Hepatocyte (in vitro differentiated cells): ENCODE results near the gene NXPH1. TPM values are rescaled to one million over a fixed set of nuclear protein-coding genes. Genes with fewer than 3 reads are reported as not detected.

Experiments used
- DNase-seq: peaks from one replicate; pipeline ENCODE4 v3.0.0-alpha.2; 2016; ENCODE audit warnings: low spot score
- H2AFZ ChIP-seq: fragments of 200-600 bp; sonication (generic); 2 replicates; pipeline ENCODE4 v1.6.0; 2016; ENCODE audit warnings: antibody characterized with exemption, mild to moderate bottlenecking
- H3K27ac ChIP-seq: fragments of 200-600 bp; sonication (generic); 2 replicates; pipeline ENCODE4 v1.5.1; 2016; ENCODE audit warnings: mild to moderate bottlenecking
- H3K27me3 ChIP-seq: fragments of 200-600 bp; sonication (generic); 2 replicates; pipeline ENCODE4 v1.6.1; 2016
- H3K36me3 ChIP-seq: fragments of 200-600 bp; sonication (generic); replicated peaks from 2 replicates; pipeline ENCODE4 v1.5.1; 2016; ENCODE audit warnings: low read depth; ENCODE audit not compliant: insufficient read depth
- H3K4me1 ChIP-seq: fragments of 200-600 bp; sonication (generic); 2 replicates; pipeline ENCODE4 v1.5.1; 2016; ENCODE audit warnings: mild to moderate bottlenecking, moderate library complexity; ENCODE audit not compliant: insufficient read depth
- H3K4me2 ChIP-seq: fragments of 200-600 bp; sonication (generic); 2 replicates; pipeline ENCODE4 v1.6.0; 2016
- H3K4me3 ChIP-seq: fragments of 200-600 bp; sonication (generic); 2 replicates; pipeline ENCODE4 v1.5.1; 2016; ENCODE audit warnings: mild to moderate bottlenecking
- H3K79me2 ChIP-seq: fragments of 200-600 bp; sonication (generic); 2 replicates; pipeline ENCODE4 v1.6.0; 2017; ENCODE audit warnings: mild to moderate bottlenecking
- H3K9me2 ChIP-seq: fragments of 200-600 bp; sonication (generic); replicated peaks from 2 replicates; pipeline ENCODE4 v1.6.0; 2017; ENCODE audit warnings: mild to moderate bottlenecking; ENCODE audit not compliant: insufficient read depth
- H3K9me3 ChIP-seq: fragments of 200-600 bp; sonication (generic); 2 replicates; pipeline ENCODE4 v1.5.1; 2016; ENCODE audit warnings: low read depth, mild to moderate bottlenecking
- H4K20me1 ChIP-seq: fragments of 200-600 bp; sonication (generic); 2 replicates; pipeline ENCODE4 v1.6.0; 2016; ENCODE audit warnings: mild to moderate bottlenecking; ENCODE audit not compliant: insufficient read depth, poor library complexity, severe bottlenecking
- EZH2 ChIP-seq: fragments of 200-600 bp; sonication (generic); IDR thresholded peaks from 2 replicates; pipeline ENCODE4 v1.6.1; 2016; ENCODE audit warnings: antibody characterized with exemption, mild to moderate bottlenecking, borderline replicate concordance
- EZH2phosphoT487 ChIP-seq: fragments of 200-600 bp; sonication (generic); IDR thresholded peaks from one replicate; pipeline ENCODE4 v1.6.1; 2018; ENCODE audit warnings: antibody characterized with exemption, mild to moderate bottlenecking, low read depth, moderate library complexity; ENCODE audit not compliant: unreplicated experiment, severe bottlenecking
- WGBS: methylation state at CpG from one replicate; pipeline ENCODE4 v1.1.6; 2016; ENCODE audit warnings: low lambda C conversion rate; ENCODE audit errors: missing lambda C conversion rate; 5-methylcytosine and 5-hydroxymethylcytosine counted together
- polyA plus RNA-seq: library from polyadenylated mRNA; unstranded; fragments of >200 nt; fragmentation: Nextera tagmentation; extraction: Ambion mirVana; gene quantifications from 2 replicates; pipeline ENCODE4 v1.2.1, GENCODE V29; 2016
- total RNA-seq: library from RNA; depleted of rRNA; stranded (reverse); fragments of >200 nt; gene quantifications from 2 replicates; pipeline ENCODE4 v1.2.3, GENCODE V29; 2014
- TF ChIP-seq, protein P1 (sequence below): fragments of 200-600 bp; sonication (generic); IDR thresholded peaks from 2 replicates; pipeline ENCODE4 v1.5.1; 2016; ENCODE audit warnings: antibody characterized with exemption, mild to moderate bottlenecking; ENCODE audit not compliant: poor library complexity

Gene NXPH1
- total and polyA plus RNA-seq, 2 experiments from 2014 or later = not detected

DNA sequence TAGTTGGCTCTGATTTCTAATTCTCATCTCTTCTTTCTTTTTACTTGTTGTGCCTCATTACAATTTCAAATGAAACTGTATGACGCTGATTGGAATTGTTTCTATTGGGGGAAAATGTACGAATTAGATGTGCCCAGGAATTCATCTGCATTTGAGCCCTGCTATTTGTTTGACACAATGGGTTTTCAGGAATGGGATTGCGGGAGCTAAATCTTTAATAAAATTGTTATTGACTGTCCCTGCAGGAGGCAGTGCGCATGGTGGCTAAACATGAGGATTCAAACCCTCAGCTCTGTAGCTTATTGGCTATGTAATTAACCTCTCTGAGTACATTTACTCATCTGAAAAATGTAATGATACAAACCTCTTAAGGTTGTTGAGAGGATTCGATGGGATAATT lies 181.6 kb downstream of the NXPH1 start:
- Histone ChIP-seq H3K4me1 (no peaks in the 10 kb centered on the region), H3K36me3 (no peaks in the 10 kb centered on the region), H3K9me2 (no peaks in the 10 kb centered on the region), H3K9me3 (no peaks in the 10 kb centered on the region), H3K79me2 (no peaks in the 10 kb centered on the region), H3K27me3 (no peaks in the 10 kb centered on the region), H2AFZ (no peak overlapping the region), H3K27ac (no peak overlapping the region), H3K4me2 (no peak overlapping the region), H3K4me3 (no peak overlapping the region), H4K20me1 (no peaks in the 10 kb centered on the region)
- DNase-seq = no peak
- WGBS = 76% methylated on average over 5 of the region's 5 CpGs
- TF ChIP-seq EZH2 (no peak), EZH2phosphoT487 (no peak)
- TF ChIP-seq, protein P1, sequence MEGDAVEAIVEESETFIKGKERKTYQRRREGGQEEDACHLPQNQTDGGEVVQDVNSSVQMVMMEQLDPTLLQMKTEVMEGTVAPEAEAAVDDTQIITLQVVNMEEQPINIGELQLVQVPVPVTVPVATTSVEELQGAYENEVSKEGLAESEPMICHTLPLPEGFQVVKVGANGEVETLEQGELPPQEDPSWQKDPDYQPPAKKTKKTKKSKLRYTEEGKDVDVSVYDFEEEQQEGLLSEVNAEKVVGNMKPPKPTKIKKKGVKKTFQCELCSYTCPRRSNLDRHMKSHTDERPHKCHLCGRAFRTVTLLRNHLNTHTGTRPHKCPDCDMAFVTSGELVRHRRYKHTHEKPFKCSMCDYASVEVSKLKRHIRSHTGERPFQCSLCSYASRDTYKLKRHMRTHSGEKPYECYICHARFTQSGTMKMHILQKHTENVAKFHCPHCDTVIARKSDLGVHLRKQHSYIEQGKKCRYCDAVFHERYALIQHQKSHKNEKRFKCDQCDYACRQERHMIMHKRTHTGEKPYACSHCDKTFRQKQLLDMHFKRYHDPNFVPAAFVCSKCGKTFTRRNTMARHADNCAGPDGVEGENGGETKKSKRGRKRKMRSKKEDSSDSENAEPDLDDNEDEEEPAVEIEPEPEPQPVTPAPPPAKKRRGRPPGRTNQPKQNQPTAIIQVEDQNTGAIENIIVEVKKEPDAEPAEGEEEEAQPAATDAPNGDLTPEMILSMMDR = no peak

DNA sequence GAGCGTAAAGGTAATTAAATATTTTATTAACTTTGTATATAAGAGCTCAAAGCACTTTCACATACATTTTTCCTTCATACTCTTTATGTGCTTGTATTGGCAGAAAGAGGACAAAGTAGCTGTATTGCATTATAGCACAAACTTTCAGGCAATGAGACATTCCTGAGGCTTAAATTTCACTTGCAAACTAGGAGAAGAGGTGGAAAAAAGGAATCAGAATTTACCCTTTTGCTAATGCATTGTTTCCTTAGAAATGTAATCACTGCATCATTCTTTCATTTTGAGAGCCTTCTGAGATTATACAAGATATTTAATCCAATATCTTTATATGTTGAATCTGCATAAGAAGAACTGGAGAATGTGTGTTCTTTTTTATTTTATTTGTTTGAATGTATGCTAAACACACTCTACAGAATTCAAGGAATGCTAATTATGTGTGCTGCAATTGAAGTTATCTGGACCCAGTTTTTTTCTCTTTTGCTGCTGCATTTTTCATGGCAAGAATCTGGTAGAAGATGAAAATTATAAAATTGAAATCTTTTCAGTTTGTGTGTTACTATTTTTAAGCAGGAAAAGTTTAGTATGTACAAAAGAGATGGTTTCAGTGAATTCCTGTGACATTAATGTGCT lies 185.1 kb downstream of the NXPH1 start:
- Histone ChIP-seq H3K9me2 (no peaks in the 10 kb centered on the region), H3K27ac (no peak overlapping the region), H3K36me3 (no peaks in the 10 kb centered on the region), H3K79me2 (no peaks in the 10 kb centered on the region), H4K20me1 (no peaks in the 10 kb centered on the region), H3K9me3 (no peaks in the 10 kb centered on the region), H3K4me1 (no peaks in the 10 kb centered on the region), H2AFZ (no peak overlapping the region), H3K4me3 (no peak overlapping the region), H3K27me3 (no peaks in the 10 kb centered on the region), H3K4me2 (no peak overlapping the region)
- WGBS = 64% methylated on average over 1 of the region's 1 CpG
- TF ChIP-seq, protein P1 = no peak
- no peak for TF ChIP-seq EZH2phosphoT487
- TF ChIP-seq EZH2 = no peak
- DNase-seq = no peak

DNA sequence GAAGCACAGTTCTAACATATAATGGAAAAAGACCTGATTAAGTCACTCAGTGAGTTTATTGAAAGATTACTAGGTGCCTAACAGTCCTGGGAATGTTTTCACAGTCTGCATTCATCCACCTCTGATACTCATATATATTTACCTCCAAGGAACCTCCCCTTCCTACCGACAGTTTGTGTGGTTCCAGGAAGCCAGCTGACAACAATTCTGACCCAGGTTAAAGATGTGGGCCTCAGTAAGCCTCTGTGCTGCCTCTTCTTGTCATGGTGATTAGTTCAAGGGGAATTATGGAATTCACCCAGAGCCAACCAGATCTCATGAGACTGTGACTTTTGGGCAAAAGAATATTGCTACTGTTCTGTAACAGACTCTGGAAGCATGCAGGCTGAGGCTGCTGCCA lies 186.8 kb downstream of the NXPH1 start:
- DNase-seq = no peak
- H3K4me3 ChIP-seq = no peak overlapping the region
- WGBS = 7% methylated on average over 1 of the region's 1 CpG
- no peaks in the 10 kb centered on the region for H3K79me2 ChIP-seq
- H3K9me2 ChIP-seq = no peaks in the 10 kb centered on the region
- TF ChIP-seq, protein P1 = no peak
- TF ChIP-seq EZH2phosphoT487 (no peak), EZH2 (no peak)
- H3K9me3 ChIP-seq = no peaks in the 10 kb centered on the region
- no peak overlapping the region for H2AFZ ChIP-seq
- H4K20me1 ChIP-seq = no peaks in the 10 kb centered on the region
- H3K27me3 ChIP-seq = no peaks in the 10 kb centered on the region
- no peaks in the 10 kb centered on the region for H3K4me1 ChIP-seq
- H3K4me2 ChIP-seq = no peak overlapping the region
- no peak overlapping the region for H3K27ac ChIP-seq
- H3K36me3 ChIP-seq = no peaks in the 10 kb centered on the region
